Measurements from ENCODE around the gene MYH10. TPM values are rescaled to one million over a fixed set of nuclear protein-coding genes. Genes with fewer than 3 reads are reported as not detected.

The MYH10 gene
- total and polyA plus RNA-seq, 4 donors = 9.1 to 79.1 (median 25.9) TPM

DNA sequence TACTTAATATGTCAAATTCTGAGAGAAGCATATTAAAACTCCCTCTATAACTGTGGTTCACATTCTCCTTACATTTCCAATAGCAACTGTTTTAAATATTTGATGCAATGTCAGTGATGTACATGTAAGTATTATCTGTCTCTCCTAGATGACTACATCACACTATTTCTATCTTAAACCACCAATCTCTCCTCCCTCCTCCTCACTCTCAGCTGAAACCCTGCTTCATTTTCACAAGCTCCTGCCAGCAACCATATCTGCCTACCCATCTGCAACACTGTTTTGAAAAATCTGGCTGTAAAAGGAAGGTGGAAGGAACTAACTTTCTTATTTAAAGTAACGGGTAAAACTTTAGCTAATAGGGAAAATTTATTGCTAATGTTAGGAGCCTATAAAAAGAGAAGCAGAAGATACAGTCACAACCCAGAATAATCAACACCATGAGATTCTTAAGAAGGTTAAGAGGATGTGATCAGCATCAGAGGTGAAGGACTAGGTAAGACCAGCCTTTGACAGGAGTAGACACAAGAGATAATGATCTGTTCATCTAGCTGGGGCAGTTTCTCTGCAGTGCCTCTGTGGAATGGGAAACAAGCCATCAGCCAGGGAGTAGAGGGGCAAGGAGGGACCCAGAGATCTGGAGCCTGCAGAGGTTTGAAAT, 31.0 kb downstream of the MYH10 start:
- Histone ChIP-seq H3K27ac (ENCODE audit: low read depth in 1 of 2, low read length in 2 of 2) (no peak overlapping the region), H3K27me3 (ENCODE audit: control insufficient read depth in 4 of 4, insufficient read depth in 4 of 4, low read length in 3 of 4) (no peaks in the 10 kb centered on the region), H3K9me3 (ENCODE audit: control insufficient read depth in 4 of 4, low read length in 3 of 4) (no peaks in the 10 kb centered on the region), H3K9ac (ENCODE audit: low read depth in 1 of 2, low read length in 2 of 2) (no peak overlapping the region), H3K4me1 (ENCODE audit: control insufficient read depth in 4 of 4, insufficient read depth in 4 of 4, low read length in 3 of 4) (no peaks in the 10 kb centered on the region), H3K4me3 (ENCODE audit: low read depth in 1 of 3, low read length in 3 of 3) (no peak overlapping the region), H3K36me3 (ENCODE audit: control insufficient read depth in 4 of 4, insufficient read depth in 3 of 4, low read depth in 1 of 4, low read length in 3 of 4) (peaks cover 0 to 2% (median 0%) of the 10 kb centered on the region in 4 donors)
- no peak for DNase-seq (ENCODE audit: low spot score)
- TF ChIP-seq EGR1 (IDR thresholded peaks at IDR 0.05; ENCODE audit: low read depth in 2 of 2) (no peak), FOXA2 (IDR thresholded peaks at IDR 0.05) (no peak), FOXA1 (IDR thresholded peaks at IDR 0.05) (no peak), RAD21 (IDR thresholded peaks at IDR 0.05) (no peak), YY1 (IDR thresholded peaks at IDR 0.05) (no peak), RXRA (IDR thresholded peaks at IDR 0.05) (no peak), TAF1 (conservative IDR thresholded peaks at IDR 0.05) (no peak), NR2F2 (IDR thresholded peaks at IDR 0.05) (no peak), GABPA (IDR thresholded peaks at IDR 0.05 in 1 of 2, conservative IDR thresholded peaks at IDR 0.05 in 1 of 2) (no peak)
- TF ChIP-seq, protein P1, sequence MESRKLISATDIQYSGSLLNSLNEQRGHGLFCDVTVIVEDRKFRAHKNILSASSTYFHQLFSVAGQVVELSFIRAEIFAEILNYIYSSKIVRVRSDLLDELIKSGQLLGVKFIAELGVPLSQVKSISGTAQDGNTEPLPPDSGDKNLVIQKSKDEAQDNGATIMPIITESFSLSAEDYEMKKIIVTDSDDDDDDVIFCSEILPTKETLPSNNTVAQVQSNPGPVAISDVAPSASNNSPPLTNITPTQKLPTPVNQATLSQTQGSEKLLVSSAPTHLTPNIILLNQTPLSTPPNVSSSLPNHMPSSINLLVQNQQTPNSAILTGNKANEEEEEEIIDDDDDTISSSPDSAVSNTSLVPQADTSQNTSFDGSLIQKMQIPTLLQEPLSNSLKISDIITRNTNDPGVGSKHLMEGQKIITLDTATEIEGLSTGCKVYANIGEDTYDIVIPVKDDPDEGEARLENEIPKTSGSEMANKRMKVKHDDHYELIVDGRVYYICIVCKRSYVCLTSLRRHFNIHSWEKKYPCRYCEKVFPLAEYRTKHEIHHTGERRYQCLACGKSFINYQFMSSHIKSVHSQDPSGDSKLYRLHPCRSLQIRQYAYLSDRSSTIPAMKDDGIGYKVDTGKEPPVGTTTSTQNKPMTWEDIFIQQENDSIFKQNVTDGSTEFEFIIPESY (IDR thresholded peaks at IDR 0.05) = no peak
- TF ChIP-seq, protein P2, sequence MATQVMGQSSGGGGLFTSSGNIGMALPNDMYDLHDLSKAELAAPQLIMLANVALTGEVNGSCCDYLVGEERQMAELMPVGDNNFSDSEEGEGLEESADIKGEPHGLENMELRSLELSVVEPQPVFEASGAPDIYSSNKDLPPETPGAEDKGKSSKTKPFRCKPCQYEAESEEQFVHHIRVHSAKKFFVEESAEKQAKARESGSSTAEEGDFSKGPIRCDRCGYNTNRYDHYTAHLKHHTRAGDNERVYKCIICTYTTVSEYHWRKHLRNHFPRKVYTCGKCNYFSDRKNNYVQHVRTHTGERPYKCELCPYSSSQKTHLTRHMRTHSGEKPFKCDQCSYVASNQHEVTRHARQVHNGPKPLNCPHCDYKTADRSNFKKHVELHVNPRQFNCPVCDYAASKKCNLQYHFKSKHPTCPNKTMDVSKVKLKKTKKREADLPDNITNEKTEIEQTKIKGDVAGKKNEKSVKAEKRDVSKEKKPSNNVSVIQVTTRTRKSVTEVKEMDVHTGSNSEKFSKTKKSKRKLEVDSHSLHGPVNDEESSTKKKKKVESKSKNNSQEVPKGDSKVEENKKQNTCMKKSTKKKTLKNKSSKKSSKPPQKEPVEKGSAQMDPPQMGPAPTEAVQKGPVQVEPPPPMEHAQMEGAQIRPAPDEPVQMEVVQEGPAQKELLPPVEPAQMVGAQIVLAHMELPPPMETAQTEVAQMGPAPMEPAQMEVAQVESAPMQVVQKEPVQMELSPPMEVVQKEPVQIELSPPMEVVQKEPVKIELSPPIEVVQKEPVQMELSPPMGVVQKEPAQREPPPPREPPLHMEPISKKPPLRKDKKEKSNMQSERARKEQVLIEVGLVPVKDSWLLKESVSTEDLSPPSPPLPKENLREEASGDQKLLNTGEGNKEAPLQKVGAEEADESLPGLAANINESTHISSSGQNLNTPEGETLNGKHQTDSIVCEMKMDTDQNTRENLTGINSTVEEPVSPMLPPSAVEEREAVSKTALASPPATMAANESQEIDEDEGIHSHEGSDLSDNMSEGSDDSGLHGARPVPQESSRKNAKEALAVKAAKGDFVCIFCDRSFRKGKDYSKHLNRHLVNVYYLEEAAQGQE (IDR thresholded peaks at IDR 0.05) = no peak
- 91% methylated on average over 1 of the region's 1 CpG for WGBS

DNA sequence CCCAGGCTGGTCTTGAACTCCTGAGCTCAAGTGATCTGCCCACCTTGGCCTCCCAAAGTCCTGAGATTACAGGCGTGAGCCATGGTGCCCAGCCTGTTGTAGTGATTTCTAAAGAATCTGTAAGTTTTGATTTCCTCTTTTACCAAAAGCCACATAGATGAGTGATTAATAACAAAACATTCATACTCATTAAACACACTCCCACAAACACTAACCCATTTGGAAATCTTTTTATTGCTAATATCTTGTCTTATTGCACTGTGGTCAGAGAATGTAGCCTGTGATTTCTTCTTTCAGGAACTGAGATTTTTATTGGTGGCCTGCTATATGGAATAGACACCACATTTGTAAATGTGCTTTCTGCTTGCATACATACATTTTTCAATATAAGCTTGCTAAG, 31.6 kb downstream of the MYH10 start:
- Histone ChIP-seq H3K9ac (ENCODE audit: low read depth in 1 of 2, low read length in 2 of 2) (no peak overlapping the region), H3K36me3 (ENCODE audit: control insufficient read depth in 4 of 4, insufficient read depth in 3 of 4, low read depth in 1 of 4, low read length in 3 of 4) (peaks cover 0 to 2% (median 0%) of the 10 kb centered on the region in 4 donors), H3K4me3 (ENCODE audit: low read depth in 1 of 3, low read length in 3 of 3) (no peak overlapping the region), H3K9me3 (ENCODE audit: control insufficient read depth in 4 of 4, low read length in 3 of 4) (no peaks in the 10 kb centered on the region), H3K27me3 (ENCODE audit: control insufficient read depth in 4 of 4, insufficient read depth in 4 of 4, low read length in 3 of 4) (no peaks in the 10 kb centered on the region), H3K27ac (ENCODE audit: low read depth in 1 of 2, low read length in 2 of 2) (no peak overlapping the region), H3K4me1 (ENCODE audit: control insufficient read depth in 4 of 4, insufficient read depth in 4 of 4, low read length in 3 of 4) (no peaks in the 10 kb centered on the region)
- DNase-seq (ENCODE audit: low spot score) = no peak
- 86% methylated on average over 1 of the region's 1 CpG for WGBS
- TF ChIP-seq FOXA2 (IDR thresholded peaks at IDR 0.05) = no peak
- TF ChIP-seq RAD21 (IDR thresholded peaks at IDR 0.05) = no peak
- no peak for TF ChIP-seq EGR1 (IDR thresholded peaks at IDR 0.05; ENCODE audit: low read depth in 2 of 2)
- no peak for TF ChIP-seq FOXA1 (IDR thresholded peaks at IDR 0.05)
- TF ChIP-seq, protein P3, sequence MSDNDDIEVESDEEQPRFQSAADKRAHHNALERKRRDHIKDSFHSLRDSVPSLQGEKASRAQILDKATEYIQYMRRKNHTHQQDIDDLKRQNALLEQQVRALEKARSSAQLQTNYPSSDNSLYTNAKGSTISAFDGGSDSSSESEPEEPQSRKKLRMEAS (IDR thresholded peaks at IDR 0.05) = no peak
- no peak for TF ChIP-seq HNF4G (IDR thresholded peaks at IDR 0.05)
- no peak for TF ChIP-seq JUND (IDR thresholded peaks at IDR 0.05)
- TF ChIP-seq HNF4A (conservative IDR thresholded peaks at IDR 0.05) = no peak
- TF ChIP-seq GABPA (IDR thresholded peaks at IDR 0.05 in 1 of 2, conservative IDR thresholded peaks at IDR 0.05 in 1 of 2) = no peak
- TF ChIP-seq, protein P4, sequence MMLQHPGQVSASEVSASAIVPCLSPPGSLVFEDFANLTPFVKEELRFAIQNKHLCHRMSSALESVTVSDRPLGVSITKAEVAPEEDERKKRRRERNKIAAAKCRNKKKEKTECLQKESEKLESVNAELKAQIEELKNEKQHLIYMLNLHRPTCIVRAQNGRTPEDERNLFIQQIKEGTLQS (IDR thresholded peaks at IDR 0.05) = no peak
- TF ChIP-seq SP1 (IDR thresholded peaks at IDR 0.05) = no peak
- no peak for TF ChIP-seq NR2F2 (IDR thresholded peaks at IDR 0.05)
- no peak for TF ChIP-seq TAF1 (conservative IDR thresholded peaks at IDR 0.05)
- TF ChIP-seq YY1 (IDR thresholded peaks at IDR 0.05) = no peak
- TF ChIP-seq, protein P5, sequence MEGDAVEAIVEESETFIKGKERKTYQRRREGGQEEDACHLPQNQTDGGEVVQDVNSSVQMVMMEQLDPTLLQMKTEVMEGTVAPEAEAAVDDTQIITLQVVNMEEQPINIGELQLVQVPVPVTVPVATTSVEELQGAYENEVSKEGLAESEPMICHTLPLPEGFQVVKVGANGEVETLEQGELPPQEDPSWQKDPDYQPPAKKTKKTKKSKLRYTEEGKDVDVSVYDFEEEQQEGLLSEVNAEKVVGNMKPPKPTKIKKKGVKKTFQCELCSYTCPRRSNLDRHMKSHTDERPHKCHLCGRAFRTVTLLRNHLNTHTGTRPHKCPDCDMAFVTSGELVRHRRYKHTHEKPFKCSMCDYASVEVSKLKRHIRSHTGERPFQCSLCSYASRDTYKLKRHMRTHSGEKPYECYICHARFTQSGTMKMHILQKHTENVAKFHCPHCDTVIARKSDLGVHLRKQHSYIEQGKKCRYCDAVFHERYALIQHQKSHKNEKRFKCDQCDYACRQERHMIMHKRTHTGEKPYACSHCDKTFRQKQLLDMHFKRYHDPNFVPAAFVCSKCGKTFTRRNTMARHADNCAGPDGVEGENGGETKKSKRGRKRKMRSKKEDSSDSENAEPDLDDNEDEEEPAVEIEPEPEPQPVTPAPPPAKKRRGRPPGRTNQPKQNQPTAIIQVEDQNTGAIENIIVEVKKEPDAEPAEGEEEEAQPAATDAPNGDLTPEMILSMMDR (IDR thresholded peaks at IDR 0.05; ENCODE audit: low read depth, low read length, missing input control) = no peak
- TF ChIP-seq RXRA (IDR thresholded peaks at IDR 0.05) = no peak
- TF ChIP-seq, protein P2 (IDR thresholded peaks at IDR 0.05) = no peak

Measured in liver (tissue), 9 donors.